ENCODE data around the gene SNED1.

GRCh38 chr2:241052677-241053360 lies 54.4 kb downstream of the SNED1 start:
- no peak for TF ChIP-seq SP1 (IDR thresholded peaks at IDR 0.05)
- TF ChIP-seq CTCF (IDR thresholded peaks at IDR 0.05; ENCODE audit: low read depth, low read length, missing input control): no peak
- no peak for TF ChIP-seq RAD21 (IDR thresholded peaks at IDR 0.05)
- no peak for TF ChIP-seq JUND (IDR thresholded peaks at IDR 0.05)
- TF ChIP-seq HNF4A (conservative IDR thresholded peaks at IDR 0.05): no peak
- TF ChIP-seq REST (IDR thresholded peaks at IDR 0.05): no peak
- no peak for TF ChIP-seq TAF1 (conservative IDR thresholded peaks at IDR 0.05)
- no peak for TF ChIP-seq YY1 (IDR thresholded peaks at IDR 0.05)
- no peak for TF ChIP-seq ATF3 (IDR thresholded peaks at IDR 0.05)
- no peak for TF ChIP-seq RXRA (IDR thresholded peaks at IDR 0.05)
- no peak for TF ChIP-seq EGR1 (IDR thresholded peaks at IDR 0.05; ENCODE audit: low read depth in 2 of 2)
- TF ChIP-seq ZBTB33 (IDR thresholded peaks at IDR 0.05): no peak
- no peak for TF ChIP-seq GABPA (IDR thresholded peaks at IDR 0.05 in 1 of 2, conservative IDR thresholded peaks at IDR 0.05 in 1 of 2)
- TF ChIP-seq MAX (IDR thresholded peaks at IDR 0.05): no peak
